ENCODE results near the gene HOXD9. TPM values are rescaled to one million over a fixed set of nuclear protein-coding genes. Genes with fewer than 3 reads are reported as not detected.
A peak's percentile ranks its signal among the peaks of the same experiment; 100 is the strongest.

The HOXD9 gene
- total and polyA plus RNA-seq, 8 donors: 0.18 to 0.76 (median 0.49) TPM; not detected in 4

- TF ChIP-seq POLR2AphosphoS5 (IDR thresholded peaks at IDR 0.05): no peak
- TF ChIP-seq CTCF (IDR thresholded peaks at IDR 0.05): no peak
- TF ChIP-seq POLR2A (IDR thresholded peaks at IDR 0.05): no peak
- intact Hi-C loops (cut with DNase I; ENCODE audit: low total_unique reads): no loop called here
Observed at GRCh38 chr2:176130957-176131847, 8.7 kb downstream of the HOXD9 start.

GRCh38 chr2:176131848-176132158, 9.3 kb downstream of the HOXD9 start:
- WGBS, 5 donors: 18 to 28% (median 21%) methylated on average over 4 of the region's 4 CpGs
- H3K27me3 ChIP-seq: peaks cover 56 to 100% (median 93%) of the 10 kb centered on the region in 3 donors

More at GRCh38 chr2:176130957-176131847, 8.7 kb downstream of the HOXD9 start:
- Histone ChIP-seq H3K9me3 (peaks cover 0 to 25% (median 2%) of the 10 kb centered on the region in 4 donors), H3K27ac (peak overlapping the region in 4 of 5 donors; percentile 42 to 80 (median 76)), H3K4me1 (peaks cover 16 to 53% (median 35%) of the 10 kb centered on the region in 4 donors), H3K4me3 (peak overlapping the region; percentile 35 to 46 (median 40)), H3K36me3 (no peaks in the 10 kb centered on the region), H3K27me3 (peaks cover 52 to 100% (median 93%) of the 10 kb centered on the region in 3 donors)
- WGBS, 5 donors: 12 to 16% (median 14%) methylated on average over 15 of the region's 15 CpGs
- no peak for DNase-seq

GRCh38 chr2:176132205-176133171, 10.0 kb downstream of the HOXD9 start:
- Histone ChIP-seq H3K27ac (peak overlapping the region in 1 of 5 donors; percentile 42), H3K36me3 (no peaks in the 10 kb centered on the region), H3K4me1 (peaks cover 20 to 58% (median 43%) of the 10 kb centered on the region in 4 donors), H3K4me3 (peak overlapping the region; percentile 13 to 35 (median 20)), H3K9me3 (peaks cover 0 to 25% (median 2%) of the 10 kb centered on the region in 4 donors), H3K27me3 (peaks cover 58 to 100% (median 99%) of the 10 kb centered on the region in 3 donors)
- intact Hi-C loops (cut with DNase I; ENCODE audit: low total_unique reads): no loop called here
- 9 to 17% (median 10%) methylated on average over 33 of the region's 33 CpGs for WGBS, 5 donors
- TF ChIP-seq POLR2A (IDR thresholded peaks at IDR 0.05) (no peak), CTCF (IDR thresholded peaks at IDR 0.05) (no peak), EP300 (IDR thresholded peaks at IDR 0.05) (no peak), POLR2AphosphoS5 (IDR thresholded peaks at IDR 0.05) (no peak)
- no peak for DNase-seq

More at GRCh38 chr2:176131848-176132158, 9.3 kb downstream of the HOXD9 start:
- no peak for DNase-seq
- Histone ChIP-seq H3K27ac (peak overlapping the region in 1 of 5 donors; percentile 75), H3K4me3 (peak overlapping the region in 1 of 4 donors; percentile 35), H3K4me1 (peaks cover 18 to 59% (median 41%) of the 10 kb centered on the region in 4 donors), H3K9me3 (peaks cover 0 to 25% (median 2%) of the 10 kb centered on the region in 4 donors), H3K36me3 (no peaks in the 10 kb centered on the region)
- TF ChIP-seq POLR2A (IDR thresholded peaks at IDR 0.05) (no peak), EP300 (IDR thresholded peaks at IDR 0.05) (no peak), POLR2AphosphoS5 (IDR thresholded peaks at IDR 0.05) (no peak), CTCF (IDR thresholded peaks at IDR 0.05) (no peak)
- intact Hi-C loops (cut with DNase I; ENCODE audit: low total_unique reads): no loop called here

GRCh38 chr2:176133389-176133788, 10.9 kb downstream of the HOXD9 start:
- H3K27ac ChIP-seq: no peak overlapping the region
- peaks cover 0 to 26% (median 2%) of the 10 kb centered on the region in 4 donors for H3K9me3 ChIP-seq
- no peak for DNase-seq
- H3K4me3 ChIP-seq: no peak overlapping the region
- H3K4me1 ChIP-seq: peaks cover 20 to 52% (median 40%) of the 10 kb centered on the region in 4 donors
- H3K36me3 ChIP-seq: no peaks in the 10 kb centered on the region
- intact Hi-C loops (cut with DNase I; ENCODE audit: low total_unique reads): no loop called here
- peaks cover 58 to 100% (median 100%) of the 10 kb centered on the region in 3 donors for H3K27me3 ChIP-seq
- TF ChIP-seq CTCF (IDR thresholded peaks at IDR 0.05) (no peak), POLR2A (IDR thresholded peaks at IDR 0.05) (no peak), POLR2AphosphoS5 (IDR thresholded peaks at IDR 0.05) (no peak), EP300 (IDR thresholded peaks at IDR 0.05) (no peak)

Measured in stomach (tissue), 9 donors.